Natural killer cell (primary cell): Measurements from ENCODE around the gene ITFG1. TPM values are rescaled to one million over a fixed set of nuclear protein-coding genes. Genes with fewer than 3 reads are reported as not detected.

Source experiments
- ATAC-seq, 3 donors: fragments of 150-1000 bp in 2 of 3; fragments of 200-7000 bp in 1 of 3; cut with Tn5 transposase; 1 replicate in 1 of 3; 2 replicates in 2 of 3; pipeline ENCODE4 v1.10.0; 2021; ENCODE audit warnings: mild to moderate bottlenecking in 2 of 3, moderate library complexity in 2 of 3
- DNase-seq, 2 donors: peaks; one replicate each; pipeline versions ENCODE4 v3.0.0 to v3.0.0-alpha.2; 2013 to 2021; ENCODE audit warnings: mixed read lengths in 1 of 2
- H3K27ac ChIP-seq: one replicate; pipeline ENCODE4 v1.5.1; 2013; ENCODE audit warnings: mild to moderate bottlenecking, low read length
- H3K27me3 ChIP-seq: one replicate; pipeline ENCODE4 v1.6.1; 2013; ENCODE audit warnings: low read length; ENCODE audit not compliant: control insufficient read depth, insufficient read depth
- H3K36me3 ChIP-seq: one replicate; pipeline ENCODE4 v1.6.1; 2013; ENCODE audit warnings: low read length; ENCODE audit not compliant: control insufficient read depth, insufficient read depth
- H3K4me1 ChIP-seq: one replicate; pipeline ENCODE4 v1.6.1; 2013; ENCODE audit warnings: low read length; ENCODE audit not compliant: control insufficient read depth, insufficient read depth
- H3K4me3 ChIP-seq: one replicate; pipeline ENCODE4 v1.5.1; 2013; ENCODE audit warnings: low read length
- H3K9me3 ChIP-seq: one replicate; pipeline ENCODE4 v1.6.1; 2013; ENCODE audit warnings: low read length; ENCODE audit not compliant: control insufficient read depth, insufficient read depth
- H3K27ac Mint-ChIP-seq, 2 donors: one replicate each; pipeline ENCODE4 v1.8.0; 2022; ENCODE audit warnings: mild to moderate bottlenecking in 2 of 2, mixed read lengths in 2 of 2, moderate library complexity in 1 of 2
- H3K27me3 Mint-ChIP-seq, 2 donors: one replicate each; pipeline ENCODE4 v1.8.0; 2022; ENCODE audit warnings: low read depth in 2 of 2, mixed read lengths in 2 of 2
- H3K36me3 Mint-ChIP-seq: one replicate; pipeline ENCODE4 v1.8.0; 2022; ENCODE audit warnings: mixed read lengths
- H3K4me1 Mint-ChIP-seq, 2 donors: one replicate each; pipeline ENCODE4 v1.8.0; 2022; ENCODE audit warnings: mixed read lengths in 2 of 2
- H3K4me3 Mint-ChIP-seq: one replicate; pipeline ENCODE4 v1.8.0; 2022; ENCODE audit warnings: mild to moderate bottlenecking, moderate library complexity, mixed read lengths
- H3K9me3 Mint-ChIP-seq, 2 donors: one replicate each; pipeline ENCODE4 v1.8.0; 2022; ENCODE audit warnings: mixed read lengths in 2 of 2
- WGBS: methylation state at CpG from one replicate; pipeline ENCODE4 v1.1.7; 2013; ENCODE audit warnings: missing lambda C conversion rate; ENCODE audit not compliant: insufficient coverage; 5-methylcytosine and 5-hydroxymethylcytosine counted together
- intact Hi-C: fragments of 100-400 bp; cut with micrococcal nuclease; formaldehyde crosslinking; loops from one replicate; pipeline ENCODE4 v1.14.2; 2022
- total RNA-seq, 4 donors: library from RNA; stranded (reverse); fragments of 120-200 nt in 1 of 4; gene quantifications; one replicate each; pipeline versions ENCODE4 v1.2.3 to v1.2.4, GENCODE V29; 2013 to 2022
- TF ChIP-seq, protein P1 (sequence below): fragments of 200-600 bp; IDR thresholded peaks from one replicate; pipeline ENCODE4 v1.8.0; 2022; ENCODE audit warnings: antibody characterized with exemption

The ITFG1 gene
- total RNA-seq, 3 donors from 2014 or later (not counting 1 experiment from before 2014, with no cell fraction given): 30.4 to 44.1 (median 38.2) TPM

- WGBS: 97% methylated on average over 4 of the region's 4 CpGs
- peaks cover 13 to 44% of the 10 kb centered on the region in 2 donors for H3K27me3 Mint-ChIP-seq
- no peak overlapping the region for H3K27ac Mint-ChIP-seq
- DNase-seq: no peak
- Histone ChIP-seq H3K4me3 (no peak overlapping the region), H3K9me3 (no peaks in the 10 kb centered on the region), H3K27ac (no peak overlapping the region), H3K4me1 (no peaks in the 10 kb centered on the region), H3K27me3 (no peaks in the 10 kb centered on the region), H3K36me3 (no peaks in the 10 kb centered on the region)
- TF ChIP-seq, protein P1, sequence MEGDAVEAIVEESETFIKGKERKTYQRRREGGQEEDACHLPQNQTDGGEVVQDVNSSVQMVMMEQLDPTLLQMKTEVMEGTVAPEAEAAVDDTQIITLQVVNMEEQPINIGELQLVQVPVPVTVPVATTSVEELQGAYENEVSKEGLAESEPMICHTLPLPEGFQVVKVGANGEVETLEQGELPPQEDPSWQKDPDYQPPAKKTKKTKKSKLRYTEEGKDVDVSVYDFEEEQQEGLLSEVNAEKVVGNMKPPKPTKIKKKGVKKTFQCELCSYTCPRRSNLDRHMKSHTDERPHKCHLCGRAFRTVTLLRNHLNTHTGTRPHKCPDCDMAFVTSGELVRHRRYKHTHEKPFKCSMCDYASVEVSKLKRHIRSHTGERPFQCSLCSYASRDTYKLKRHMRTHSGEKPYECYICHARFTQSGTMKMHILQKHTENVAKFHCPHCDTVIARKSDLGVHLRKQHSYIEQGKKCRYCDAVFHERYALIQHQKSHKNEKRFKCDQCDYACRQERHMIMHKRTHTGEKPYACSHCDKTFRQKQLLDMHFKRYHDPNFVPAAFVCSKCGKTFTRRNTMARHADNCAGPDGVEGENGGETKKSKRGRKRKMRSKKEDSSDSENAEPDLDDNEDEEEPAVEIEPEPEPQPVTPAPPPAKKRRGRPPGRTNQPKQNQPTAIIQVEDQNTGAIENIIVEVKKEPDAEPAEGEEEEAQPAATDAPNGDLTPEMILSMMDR: no peak
- H3K36me3 Mint-ChIP-seq: no peaks in the 10 kb centered on the region
- no peak overlapping the region for H3K4me3 Mint-ChIP-seq
- intact Hi-C loops: no loop called here
- H3K4me1 Mint-ChIP-seq: no peaks in the 10 kb centered on the region
- H3K9me3 Mint-ChIP-seq: no peaks in the 10 kb centered on the region
- no peak for ATAC-seq
These were observed 326.3 kb downstream of the ITFG1 start for GRCh38 chr16:47134550-47134949.

DNA sequence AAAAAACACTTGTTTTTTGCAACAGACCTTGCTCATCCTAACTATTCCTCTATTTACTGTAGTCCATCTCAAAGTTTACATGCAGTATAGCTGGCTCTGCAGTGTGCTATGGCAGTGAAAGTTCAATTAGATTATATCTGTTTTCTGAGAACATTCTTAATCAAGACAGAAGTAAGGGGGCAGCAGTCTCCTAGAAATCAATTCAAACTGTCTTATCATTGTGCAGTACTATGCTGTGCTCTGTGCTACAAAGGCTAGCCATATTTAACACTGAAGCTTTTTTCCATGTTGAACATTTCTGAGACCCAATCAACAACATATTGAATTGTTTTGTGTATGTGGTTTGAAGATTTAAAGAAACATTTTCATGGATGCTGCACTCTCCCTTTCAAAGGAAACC, 328.6 kb downstream of the ITFG1 start:
- Histone ChIP-seq H3K4me1 (no peaks in the 10 kb centered on the region), H3K27me3 (no peaks in the 10 kb centered on the region), H3K4me3 (no peak overlapping the region), H3K27ac (no peak overlapping the region), H3K9me3 (no peaks in the 10 kb centered on the region), H3K36me3 (no peaks in the 10 kb centered on the region)
- H3K9me3 Mint-ChIP-seq: no peaks in the 10 kb centered on the region
- no peak overlapping the region for H3K27ac Mint-ChIP-seq
- DNase-seq (peak in 1 of 2 donors; percentile 11), ATAC-seq (no peak)
- intact Hi-C loops: no loop called here
- no peak overlapping the region for H3K4me3 Mint-ChIP-seq
- H3K36me3 Mint-ChIP-seq: no peaks in the 10 kb centered on the region
- TF ChIP-seq, protein P1: no peak
- H3K27me3 Mint-ChIP-seq: peaks cover 12 to 44% of the 10 kb centered on the region in 2 donors
- H3K4me1 Mint-ChIP-seq: no peaks in the 10 kb centered on the region

- intact Hi-C loops: no loop called here
- no peak overlapping the region for H3K27ac Mint-ChIP-seq
- ATAC-seq: no peak
- H3K4me3 ChIP-seq: no peak overlapping the region
- H3K4me1 Mint-ChIP-seq: no peaks in the 10 kb centered on the region
- no peaks in the 10 kb centered on the region for H3K4me1 ChIP-seq
- H3K9me3 ChIP-seq: no peaks in the 10 kb centered on the region
- H3K36me3 Mint-ChIP-seq: no peaks in the 10 kb centered on the region
- TF ChIP-seq, protein P1: no peak
- no peaks in the 10 kb centered on the region for H3K9me3 Mint-ChIP-seq
- no peak for DNase-seq
- 85% methylated on average over 4 of the region's 7 CpGs for WGBS
- no peaks in the 10 kb centered on the region for H3K36me3 ChIP-seq
- H3K27me3 ChIP-seq: no peaks in the 10 kb centered on the region
- no peak overlapping the region for H3K4me3 Mint-ChIP-seq
- H3K27me3 Mint-ChIP-seq: peaks cover 17 to 56% of the 10 kb centered on the region in 2 donors
- H3K27ac ChIP-seq: no peak overlapping the region
These were observed 331.0 kb downstream of the ITFG1 start for GRCh38 chr16:47129755-47130435.

DNA sequence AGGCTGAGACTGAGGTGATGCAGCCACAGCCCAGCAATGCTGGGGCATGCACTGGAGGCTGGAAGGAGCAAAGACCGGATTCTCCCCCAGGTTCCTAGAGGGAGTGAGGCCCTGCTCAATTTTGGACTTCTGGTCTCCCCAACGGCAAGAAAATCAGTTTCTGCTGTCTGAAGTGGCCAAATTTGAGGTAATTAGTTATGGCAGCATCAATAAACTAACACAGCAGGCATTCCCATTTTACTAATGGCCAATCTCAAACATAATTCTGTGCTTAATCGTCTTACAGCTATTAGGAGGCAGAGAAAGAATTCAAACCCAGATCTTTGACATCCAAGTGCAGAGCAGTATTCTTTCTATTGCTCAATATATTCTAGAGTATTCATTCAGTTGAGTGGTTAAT, 333.3 kb downstream of the ITFG1 start:
- Histone ChIP-seq H3K4me3 (no peak overlapping the region), H3K27me3 (no peaks in the 10 kb centered on the region), H3K9me3 (no peaks in the 10 kb centered on the region), H3K4me1 (no peaks in the 10 kb centered on the region), H3K36me3 (no peaks in the 10 kb centered on the region), H3K27ac (no peak overlapping the region)
- Mint-ChIP-seq H3K27me3 (peaks cover 17 to 50% of the 10 kb centered on the region in 2 donors), H3K4me1 (no peaks in the 10 kb centered on the region), H3K4me3 (no peak overlapping the region), H3K9me3 (no peaks in the 10 kb centered on the region), H3K27ac (no peak overlapping the region), H3K36me3 (no peaks in the 10 kb centered on the region)
- TF ChIP-seq, protein P1: no peak
- no peak for ATAC-seq
- no peak for DNase-seq
- 94% methylated on average over 2 of the region's 3 CpGs for WGBS
- intact Hi-C loops: no loop called here
